ENCODE data around the gene RAVER1. TPM values are rescaled to one million over a fixed set of nuclear protein-coding genes. Genes with fewer than 3 reads are reported as not detected.

Gene RAVER1
- total and polyA plus RNA-seq, 9 of the 15 experiments (the other 6 are each of a cell fraction or from before 2014, with no cell fraction given) = 0.06 to 113 (median 7.0) TPM

GRCh38 chr19:10292789-10293636 lies 40.3 kb downstream of the RAVER1 start (continued):
- TF ChIP-seq TEAD4 (IDR thresholded peaks at IDR 0.05; ENCODE audit: low read length) (0 out of 2 replicates have a peak, but pooled peaks have one; percentile 18), TEAD4 (CRISPR knock-in tag; IDR thresholded peaks at IDR 0.05; ENCODE audit: borderline replicate concordance) (no peak), ELF1 (tag; IDR thresholded peaks at IDR 0.05) (no peak), ERF (CRISPR knock-in tag; IDR thresholded peaks at IDR 0.05) (no peak), MTA3 (IDR thresholded peaks at IDR 0.05; ENCODE audit: borderline replicate concordance) (no peak), HDGF (IDR thresholded peaks at IDR 0.05) (peak; percentile 64; the same call in 1 of the 2 replicates), RB1 (IDR thresholded peaks at IDR 0.05; ENCODE audit: low read depth) (0 out of 2 replicates have a peak, but pooled peaks have one; percentile 49), GATAD2B (IDR thresholded peaks at IDR 0.05; ENCODE audit: borderline replicate concordance) (no peak), HNRNPL (IDR thresholded peaks at IDR 0.05; ENCODE audit: low read depth, low read length) (no peak), ETS1 (conservative IDR thresholded peaks at IDR 0.05; ENCODE audit: control insufficient read depth, low read depth, low read length) (peak; percentile 24; the same call in 1 of the 2 replicates), IFI16 (CRISPR knock-in tag; IDR thresholded peaks at IDR 0.05) (no peak), THAP7 (CRISPR knock-in tag; IDR thresholded peaks at IDR 0.05) (no peak), CEBPB (tag; IDR thresholded peaks at IDR 0.05) (no peak), ZSCAN29 (IDR thresholded peaks at IDR 0.05) (no peak), MCM7 (IDR thresholded peaks at IDR 0.05) (no peak)
- TF ChIP-seq, protein P1, sequence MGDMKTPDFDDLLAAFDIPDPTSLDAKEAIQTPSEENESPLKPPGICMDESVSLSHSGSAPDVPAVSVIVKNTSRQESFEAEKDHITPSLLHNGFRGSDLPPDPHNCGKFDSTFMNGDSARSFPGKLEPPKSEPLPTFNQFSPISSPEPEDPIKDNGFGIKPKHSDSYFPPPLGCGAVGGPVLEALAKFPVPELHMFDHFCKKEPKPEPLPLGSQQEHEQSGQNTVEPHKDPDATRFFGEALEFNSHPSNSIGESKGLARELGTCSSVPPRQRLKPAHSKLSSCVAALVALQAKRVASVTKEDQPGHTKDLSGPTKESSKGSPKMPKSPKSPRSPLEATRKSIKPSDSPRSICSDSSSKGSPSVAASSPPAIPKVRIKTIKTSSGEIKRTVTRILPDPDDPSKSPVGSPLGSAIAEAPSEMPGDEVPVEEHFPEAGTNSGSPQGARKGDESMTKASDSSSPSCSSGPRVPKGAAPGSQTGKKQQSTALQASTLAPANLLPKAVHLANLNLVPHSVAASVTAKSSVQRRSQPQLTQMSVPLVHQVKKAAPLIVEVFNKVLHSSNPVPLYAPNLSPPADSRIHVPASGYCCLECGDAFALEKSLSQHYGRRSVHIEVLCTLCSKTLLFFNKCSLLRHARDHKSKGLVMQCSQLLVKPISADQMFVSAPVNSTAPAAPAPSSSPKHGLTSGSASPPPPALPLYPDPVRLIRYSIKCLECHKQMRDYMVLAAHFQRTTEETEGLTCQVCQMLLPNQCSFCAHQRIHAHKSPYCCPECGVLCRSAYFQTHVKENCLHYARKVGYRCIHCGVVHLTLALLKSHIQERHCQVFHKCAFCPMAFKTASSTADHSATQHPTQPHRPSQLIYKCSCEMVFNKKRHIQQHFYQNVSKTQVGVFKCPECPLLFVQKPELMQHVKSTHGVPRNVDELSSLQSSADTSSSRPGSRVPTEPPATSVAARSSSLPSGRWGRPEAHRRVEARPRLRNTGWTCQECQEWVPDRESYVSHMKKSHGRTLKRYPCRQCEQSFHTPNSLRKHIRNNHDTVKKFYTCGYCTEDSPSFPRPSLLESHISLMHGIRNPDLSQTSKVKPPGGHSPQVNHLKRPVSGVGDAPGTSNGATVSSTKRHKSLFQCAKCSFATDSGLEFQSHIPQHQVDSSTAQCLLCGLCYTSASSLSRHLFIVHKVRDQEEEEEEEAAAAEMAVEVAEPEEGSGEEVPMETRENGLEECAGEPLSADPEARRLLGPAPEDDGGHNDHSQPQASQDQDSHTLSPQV (IDR thresholded peaks at IDR 0.05) = 0 out of 2 replicates have a peak, but pooled peaks have one; percentile 40
- TF ChIP-seq, protein P2, sequence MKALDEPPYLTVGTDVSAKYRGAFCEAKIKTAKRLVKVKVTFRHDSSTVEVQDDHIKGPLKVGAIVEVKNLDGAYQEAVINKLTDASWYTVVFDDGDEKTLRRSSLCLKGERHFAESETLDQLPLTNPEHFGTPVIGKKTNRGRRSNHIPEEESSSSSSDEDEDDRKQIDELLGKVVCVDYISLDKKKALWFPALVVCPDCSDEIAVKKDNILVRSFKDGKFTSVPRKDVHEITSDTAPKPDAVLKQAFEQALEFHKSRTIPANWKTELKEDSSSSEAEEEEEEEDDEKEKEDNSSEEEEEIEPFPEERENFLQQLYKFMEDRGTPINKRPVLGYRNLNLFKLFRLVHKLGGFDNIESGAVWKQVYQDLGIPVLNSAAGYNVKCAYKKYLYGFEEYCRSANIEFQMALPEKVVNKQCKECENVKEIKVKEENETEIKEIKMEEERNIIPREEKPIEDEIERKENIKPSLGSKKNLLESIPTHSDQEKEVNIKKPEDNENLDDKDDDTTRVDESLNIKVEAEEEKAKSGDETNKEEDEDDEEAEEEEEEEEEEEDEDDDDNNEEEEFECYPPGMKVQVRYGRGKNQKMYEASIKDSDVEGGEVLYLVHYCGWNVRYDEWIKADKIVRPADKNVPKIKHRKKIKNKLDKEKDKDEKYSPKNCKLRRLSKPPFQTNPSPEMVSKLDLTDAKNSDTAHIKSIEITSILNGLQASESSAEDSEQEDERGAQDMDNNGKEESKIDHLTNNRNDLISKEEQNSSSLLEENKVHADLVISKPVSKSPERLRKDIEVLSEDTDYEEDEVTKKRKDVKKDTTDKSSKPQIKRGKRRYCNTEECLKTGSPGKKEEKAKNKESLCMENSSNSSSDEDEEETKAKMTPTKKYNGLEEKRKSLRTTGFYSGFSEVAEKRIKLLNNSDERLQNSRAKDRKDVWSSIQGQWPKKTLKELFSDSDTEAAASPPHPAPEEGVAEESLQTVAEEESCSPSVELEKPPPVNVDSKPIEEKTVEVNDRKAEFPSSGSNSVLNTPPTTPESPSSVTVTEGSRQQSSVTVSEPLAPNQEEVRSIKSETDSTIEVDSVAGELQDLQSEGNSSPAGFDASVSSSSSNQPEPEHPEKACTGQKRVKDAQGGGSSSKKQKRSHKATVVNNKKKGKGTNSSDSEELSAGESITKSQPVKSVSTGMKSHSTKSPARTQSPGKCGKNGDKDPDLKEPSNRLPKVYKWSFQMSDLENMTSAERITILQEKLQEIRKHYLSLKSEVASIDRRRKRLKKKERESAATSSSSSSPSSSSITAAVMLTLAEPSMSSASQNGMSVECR (CRISPR knock-in tag; IDR thresholded peaks at IDR 0.05) = peak; percentile 72

All from K562 (cell line).